GF-D8 (cell line): ENCODE results near the gene SPO11.

Source experiments
- DNase-seq: peaks from one replicate; lab custom pipeline; 2025; lab: John Stamatoyannopoulos, UW

The SPO11 gene, protein sequence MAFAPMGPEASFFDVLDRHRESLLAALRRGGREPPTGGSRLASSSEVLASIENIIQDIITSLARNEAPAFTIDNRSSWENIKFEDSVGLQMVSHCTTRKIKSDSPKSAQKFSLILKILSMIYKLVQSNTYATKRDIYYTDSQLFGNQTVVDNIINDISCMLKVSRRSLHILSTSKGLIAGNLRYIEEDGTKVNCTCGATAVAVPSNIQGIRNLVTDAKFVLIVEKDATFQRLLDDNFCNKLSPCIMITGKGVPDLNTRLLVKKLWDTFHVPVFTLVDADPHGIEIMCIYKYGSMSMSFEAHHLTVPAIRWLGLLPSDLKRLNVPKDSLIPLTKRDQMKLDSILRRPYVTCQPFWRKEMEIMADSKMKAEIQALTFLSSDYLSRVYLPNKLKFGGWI

DNA sequence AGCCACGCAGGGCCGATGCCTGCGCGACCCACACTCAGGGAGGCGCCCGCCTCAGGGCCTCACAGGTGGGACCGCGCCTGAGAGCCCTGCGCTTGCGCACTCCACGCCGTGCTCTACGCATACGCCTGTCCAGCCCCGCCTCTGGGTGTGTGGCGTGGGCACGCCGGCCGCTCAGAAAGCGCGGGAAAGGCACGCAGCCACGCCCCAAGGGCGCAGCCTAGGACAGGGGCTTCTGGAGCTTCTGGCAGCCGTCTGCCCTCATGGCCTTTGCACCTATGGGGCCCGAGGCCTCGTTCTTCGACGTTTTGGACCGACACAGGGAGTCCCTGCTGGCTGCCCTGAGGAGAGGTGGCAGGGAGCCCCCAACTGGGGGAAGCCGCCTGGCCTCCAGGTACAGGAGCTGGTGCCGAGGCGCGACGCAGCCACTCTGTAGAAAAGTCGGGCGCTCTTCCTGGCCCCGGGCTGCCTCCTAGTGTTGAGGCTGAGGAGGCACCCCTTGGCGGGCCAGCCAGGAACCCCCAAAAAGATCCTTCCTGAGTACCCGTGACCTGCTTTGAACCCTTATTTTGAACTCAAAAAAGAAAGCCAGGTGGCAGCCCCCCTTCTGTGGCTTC, at the start of gene SPO11:
SPO11 (plus strand) TSS at position 196 of the 614 bp plus-strand sequence; CDS start at position 261, 65 bp downstream.
- no peak for DNase-seq

DNA sequence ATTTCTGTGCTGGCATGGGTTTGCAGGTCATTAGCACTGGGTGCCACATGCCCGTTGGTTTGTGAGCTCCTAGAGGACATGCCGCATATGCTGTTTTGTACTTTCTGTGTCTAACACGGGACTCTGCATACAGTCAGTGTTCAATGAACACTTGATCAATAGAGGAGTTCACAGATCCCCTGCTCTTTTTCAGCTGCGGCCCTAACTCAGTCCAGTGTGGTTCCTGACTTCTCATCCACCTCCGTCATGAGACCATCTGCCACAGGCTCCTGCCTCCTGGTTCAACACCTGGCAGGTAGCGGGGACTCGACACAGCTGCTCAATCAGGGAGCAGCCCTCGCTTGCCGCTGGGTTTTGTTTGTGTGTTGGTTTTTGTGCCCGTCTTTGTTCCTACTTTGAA, 49.4 kb upstream of the SPO11 start:
- no peak for DNase-seq

DNA sequence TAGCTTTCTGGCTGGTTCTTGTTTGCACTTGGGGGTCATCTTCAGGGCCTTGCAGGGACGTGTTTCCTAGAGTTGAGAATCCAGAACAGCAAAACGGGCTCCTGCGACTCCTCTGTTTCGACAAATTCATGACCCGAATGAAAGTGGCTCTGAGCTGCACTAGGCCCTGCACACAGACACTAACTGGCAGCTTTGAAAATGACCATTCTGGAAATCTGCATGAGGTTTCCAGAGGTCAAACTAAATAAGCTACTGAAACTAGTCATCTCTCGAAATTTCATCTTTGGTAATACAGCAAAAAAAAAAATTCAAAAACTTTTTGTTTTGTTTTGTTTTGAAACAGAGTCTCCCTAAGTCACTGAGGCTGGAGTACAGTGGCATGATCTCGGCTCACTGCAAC, 47.7 kb upstream of the SPO11 start:
- DNase-seq = no peak

DNA sequence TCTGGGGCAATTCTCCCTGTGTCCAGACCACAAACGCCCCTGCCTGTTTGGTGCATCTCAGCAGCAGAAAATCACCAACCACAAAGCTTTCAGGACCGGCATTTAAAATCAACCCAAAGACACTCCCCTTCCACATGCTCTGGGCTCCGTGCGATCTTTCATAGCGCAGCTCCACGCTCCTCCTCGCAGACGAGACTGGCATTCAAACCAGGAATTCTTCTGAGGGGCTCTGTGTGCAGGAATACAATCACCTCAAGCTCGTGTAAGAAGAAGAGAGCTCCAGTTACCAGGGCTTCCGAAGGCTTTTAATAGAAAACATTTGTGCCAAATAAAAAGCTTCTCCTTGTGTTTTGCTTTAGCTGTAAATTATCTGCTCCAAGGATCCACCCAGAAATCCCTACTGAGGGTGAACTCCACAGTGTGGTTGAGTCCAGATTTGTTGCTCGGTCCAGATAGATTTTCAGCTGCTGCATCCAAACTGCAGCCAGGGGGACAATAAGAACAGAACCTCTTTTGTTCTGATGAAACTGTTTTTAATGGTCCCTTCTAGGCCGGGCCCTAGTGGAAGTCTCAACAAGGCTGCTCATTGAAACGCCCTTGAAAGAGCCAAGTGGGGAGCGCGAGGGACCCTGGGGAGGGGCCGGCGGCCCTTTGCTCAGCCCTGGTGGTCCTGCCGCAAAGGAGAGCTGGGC, 46.8 kb upstream of the SPO11 start:
- no peak for DNase-seq

DNA sequence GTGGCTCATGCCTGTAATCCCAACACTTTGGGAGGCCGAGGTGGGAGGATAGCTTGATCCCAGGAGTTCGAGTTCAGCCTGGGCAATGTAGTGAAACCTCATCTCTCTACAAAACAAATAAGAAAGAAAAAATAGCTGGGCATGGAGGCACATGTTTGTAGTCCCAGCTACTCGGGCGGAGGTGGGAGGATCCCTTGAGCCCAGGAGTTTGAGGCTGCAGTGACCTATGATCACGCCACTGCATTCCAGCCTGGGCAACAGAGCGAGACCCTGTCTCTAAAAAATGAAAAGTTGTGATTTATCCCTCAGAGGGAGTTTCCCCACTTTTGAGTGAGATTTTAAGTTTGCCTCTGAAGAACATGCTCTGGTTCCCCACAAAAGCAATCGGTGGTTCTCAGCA, 45.7 kb upstream of the SPO11 start:
- no peak for DNase-seq

DNA sequence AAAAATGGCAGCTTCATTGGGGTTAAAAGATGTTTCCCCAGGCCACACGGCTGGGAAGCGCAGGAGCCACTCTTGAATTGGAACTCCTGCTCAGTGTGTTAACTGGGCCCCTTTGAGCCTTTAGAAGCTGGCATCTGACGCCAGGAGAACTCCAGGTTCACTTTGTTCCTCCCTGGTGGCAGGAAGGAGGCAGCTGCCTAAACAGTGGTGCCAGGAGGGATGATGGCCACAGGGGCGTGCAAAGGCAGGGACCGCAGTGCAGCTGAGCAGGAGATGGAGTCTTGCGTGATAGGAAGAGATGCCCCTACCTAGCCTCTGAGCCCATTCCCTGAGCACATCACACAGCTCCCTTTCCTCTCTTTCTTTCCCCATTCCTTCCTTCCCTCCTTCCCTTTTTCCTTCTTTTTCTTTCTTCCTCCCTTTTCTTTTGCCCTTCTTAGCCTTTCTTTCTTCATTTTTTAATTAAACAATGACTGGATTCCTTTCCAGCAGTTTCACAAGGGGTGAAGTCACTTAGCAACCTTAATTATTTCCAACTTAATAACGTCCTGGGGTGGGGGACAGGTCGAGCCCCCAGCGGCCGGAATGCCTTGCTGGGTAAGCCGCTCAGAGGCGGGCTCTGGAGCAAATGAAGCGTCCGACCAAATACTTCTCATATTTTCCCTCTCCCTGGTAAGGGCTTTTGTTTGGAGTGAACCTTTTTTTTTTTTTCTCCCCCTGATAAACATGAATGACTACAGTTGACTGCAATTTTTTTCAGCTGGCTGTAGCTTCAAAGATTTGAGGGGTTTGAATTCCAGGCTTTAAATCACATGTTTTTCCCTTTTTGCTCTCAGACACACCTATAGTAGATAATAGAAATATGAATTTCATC, 42.4 kb upstream of the SPO11 start:
- no peak for DNase-seq

DNA sequence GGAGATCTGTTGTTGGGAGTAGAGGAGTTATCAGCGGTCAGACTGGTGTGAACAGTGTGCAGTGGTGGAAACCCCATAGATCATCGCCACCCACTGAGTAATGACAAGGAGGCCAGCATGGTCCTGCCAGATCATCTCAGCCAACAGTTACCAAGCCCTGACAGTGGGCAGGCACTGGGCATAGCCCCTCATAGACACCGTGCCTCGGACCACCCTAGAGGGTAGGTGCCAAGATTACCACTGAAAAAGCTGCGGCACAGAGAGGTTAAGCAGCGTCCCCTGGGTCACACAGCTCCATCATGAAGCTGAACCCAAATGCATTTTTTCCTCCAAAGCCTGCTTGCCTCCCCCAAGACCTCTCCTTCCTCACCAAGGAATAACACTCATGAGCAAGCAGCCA, 41.7 kb upstream of the SPO11 start:
- no peak for DNase-seq

DNA sequence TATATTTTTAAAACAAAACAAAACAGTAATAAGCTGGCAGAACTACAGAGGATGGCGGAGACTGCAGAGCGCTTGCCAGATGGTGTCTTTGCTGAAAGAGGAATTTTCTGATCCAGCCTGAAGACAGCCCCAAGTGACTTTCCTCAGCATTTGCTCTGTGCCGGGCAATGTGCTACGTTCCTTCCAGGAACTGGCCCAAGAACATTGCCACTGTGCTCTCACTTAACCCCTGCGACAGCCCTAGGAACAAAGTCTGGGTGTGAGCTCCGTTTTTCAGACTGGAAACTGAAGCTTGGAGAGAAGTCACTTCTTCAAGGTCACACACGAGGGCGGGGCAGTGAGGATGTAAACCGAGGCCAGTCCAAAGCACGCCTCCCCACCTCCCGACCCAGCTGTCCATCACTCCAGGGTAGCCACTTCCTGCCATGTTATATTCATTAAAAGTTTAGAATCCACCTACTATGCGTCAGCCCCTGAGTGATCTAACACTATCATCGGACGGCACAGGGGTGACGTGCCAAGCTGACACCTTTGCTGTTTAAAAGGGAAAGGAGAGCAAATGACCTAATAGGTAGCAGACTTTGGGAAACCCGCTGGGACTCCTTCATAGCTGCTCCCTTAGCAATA, 40.8 kb upstream of the SPO11 start:
- no peak for DNase-seq

DNA sequence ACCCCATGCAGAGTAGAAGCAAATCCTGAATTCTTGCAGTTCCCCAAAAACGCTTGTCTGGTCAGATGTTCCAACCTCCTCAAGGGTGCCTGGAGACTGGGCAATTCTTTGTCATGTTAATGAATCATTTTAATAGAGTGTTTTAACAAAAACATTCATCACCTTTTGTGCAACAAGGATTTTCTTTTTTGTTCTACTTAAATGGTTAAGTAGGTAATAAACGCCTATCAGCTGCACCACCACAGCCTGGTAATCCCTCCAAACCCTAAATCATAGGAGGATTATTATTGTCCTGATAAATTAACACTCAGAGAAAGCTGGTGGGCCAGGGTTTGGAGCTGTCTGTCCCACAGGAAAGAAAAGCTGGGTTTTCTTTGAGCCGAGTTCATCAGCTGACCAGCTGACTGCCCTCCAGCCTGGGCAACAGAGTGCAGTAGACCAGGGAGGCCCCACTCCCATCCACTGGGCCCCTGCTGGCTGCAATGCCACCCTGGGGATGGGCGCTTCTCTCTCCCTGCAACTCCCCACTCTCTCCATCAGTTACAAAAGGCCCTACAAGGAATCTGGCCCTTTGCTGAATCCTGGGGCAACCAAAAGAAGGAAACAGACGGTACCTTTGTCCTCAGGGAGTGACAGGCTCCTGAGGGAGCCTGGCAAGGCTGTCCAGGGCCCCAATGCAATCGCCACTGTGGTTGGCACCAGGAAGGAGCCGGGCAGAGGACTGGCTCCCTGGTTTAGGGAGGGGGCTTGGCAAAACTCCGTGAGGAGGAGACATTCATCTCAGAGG, 40.0 kb upstream of the SPO11 start:
- DNase-seq = no peak

DNA sequence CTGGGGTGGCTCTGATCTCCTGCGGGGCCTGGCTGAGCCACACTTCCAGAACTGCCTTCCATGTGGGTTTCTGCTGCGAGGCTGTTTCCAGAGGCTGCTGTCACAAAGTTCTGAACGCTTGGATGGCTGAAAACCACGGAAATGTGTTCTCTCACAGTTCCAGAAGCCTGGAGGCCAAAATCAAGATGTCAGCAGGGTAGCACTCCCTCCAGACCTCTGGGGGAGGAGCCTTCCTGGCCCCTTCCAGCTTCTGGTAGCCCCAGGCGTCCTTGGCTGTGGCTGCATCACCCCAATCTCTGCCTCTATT, 39.5 kb upstream of the SPO11 start:
- DNase-seq = no peak

DNA sequence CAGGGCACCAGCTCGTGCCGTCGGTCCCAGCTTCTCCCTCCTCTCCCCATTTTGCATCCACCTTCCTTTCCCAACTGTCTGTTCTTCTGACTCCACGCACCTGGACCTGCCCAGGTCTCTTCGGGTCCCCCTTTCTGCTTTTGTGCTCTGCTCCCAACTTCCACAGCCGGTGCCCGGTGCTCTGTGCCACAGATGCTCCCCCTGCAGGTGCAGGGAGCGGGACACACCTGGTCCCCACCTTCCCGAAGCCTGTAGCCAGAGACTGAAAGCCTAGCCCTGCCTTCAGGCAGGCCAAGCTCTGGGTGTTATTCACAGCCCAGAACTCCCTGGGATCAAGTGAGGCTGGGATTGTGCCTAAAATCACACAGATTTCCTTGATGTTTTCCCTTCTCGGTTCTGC, 38.6 kb upstream of the SPO11 start:
- DNase-seq = no peak

DNA sequence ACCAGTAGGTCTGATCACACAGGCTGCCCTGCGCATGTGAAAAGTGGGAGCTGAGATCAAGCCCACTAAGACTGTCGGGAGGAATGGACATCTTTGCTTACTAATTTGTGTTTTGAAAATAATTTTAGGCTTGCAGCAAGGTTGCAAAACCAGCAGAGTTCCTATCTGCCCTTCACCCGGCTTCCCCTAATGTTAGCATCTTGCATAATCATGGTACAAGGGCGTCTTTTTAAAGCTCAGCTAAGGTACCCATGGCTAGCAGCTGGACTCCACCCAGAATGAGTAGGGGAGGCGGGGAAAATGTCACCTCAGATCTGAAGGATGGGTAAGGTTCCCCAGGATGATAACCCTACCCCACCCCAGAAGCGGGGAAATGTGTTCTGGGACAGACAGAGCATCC, 37.9 kb upstream of the SPO11 start:
- no peak for DNase-seq

DNA sequence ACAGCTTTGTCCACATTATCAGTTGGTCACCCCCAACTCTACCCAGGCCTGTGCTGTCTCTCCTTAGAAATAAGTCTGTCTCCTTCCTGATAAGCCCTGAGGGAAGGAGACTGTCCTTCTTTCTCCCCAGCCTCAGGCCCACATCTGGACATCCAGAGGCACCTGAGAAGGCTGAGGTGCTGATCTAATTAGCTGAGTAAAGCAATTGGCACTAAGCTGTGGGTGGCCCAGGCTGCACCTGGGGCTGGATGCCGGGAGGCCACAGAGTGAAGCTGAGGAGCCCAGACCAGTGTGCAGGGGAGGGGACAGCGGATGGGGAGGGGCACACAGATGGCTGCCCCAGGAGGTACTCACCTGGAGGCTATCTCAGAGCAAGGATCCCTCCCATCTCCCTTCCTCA, 37.0 kb upstream of the SPO11 start:
- DNase-seq = no peak

DNA sequence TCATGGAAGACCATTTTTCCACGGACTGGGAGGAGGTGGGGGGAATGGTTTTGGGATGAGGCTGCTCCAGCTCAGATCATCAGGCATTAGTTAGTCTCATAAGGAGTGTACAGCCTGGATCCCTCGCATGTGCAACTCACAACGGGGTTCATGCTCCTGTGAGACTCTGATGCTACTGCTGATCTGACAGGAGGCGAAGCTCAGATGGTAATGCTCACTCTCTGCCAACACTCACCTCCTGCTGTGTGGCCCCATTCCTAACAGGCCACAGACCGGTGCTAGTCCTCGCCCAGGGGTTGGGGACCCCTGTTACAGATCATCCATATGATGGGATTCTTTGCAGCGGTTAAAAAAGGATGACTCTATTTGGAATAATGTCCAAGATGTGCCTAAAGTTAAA, 35.6 kb upstream of the SPO11 start:
- no peak for DNase-seq

DNA sequence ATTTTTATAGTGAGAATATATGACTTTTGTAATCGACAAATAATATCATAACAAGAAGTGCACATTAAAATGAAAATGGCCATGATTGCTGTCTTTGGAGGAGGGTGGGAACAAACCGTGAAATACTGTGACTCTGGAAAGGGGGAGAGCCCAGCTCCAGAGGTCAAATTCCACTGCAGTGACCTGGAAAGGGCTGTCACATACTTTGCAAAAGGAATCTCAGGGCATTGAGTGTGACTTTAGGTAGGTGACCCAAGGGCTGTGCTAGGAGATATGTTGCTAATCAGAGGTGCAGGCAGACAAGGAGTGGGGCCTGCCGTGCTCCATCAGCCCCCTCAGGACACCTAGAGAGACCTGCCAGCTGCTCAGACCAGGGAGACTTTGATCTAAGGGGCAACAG, 35.1 kb upstream of the SPO11 start:
- no peak for DNase-seq

DNA sequence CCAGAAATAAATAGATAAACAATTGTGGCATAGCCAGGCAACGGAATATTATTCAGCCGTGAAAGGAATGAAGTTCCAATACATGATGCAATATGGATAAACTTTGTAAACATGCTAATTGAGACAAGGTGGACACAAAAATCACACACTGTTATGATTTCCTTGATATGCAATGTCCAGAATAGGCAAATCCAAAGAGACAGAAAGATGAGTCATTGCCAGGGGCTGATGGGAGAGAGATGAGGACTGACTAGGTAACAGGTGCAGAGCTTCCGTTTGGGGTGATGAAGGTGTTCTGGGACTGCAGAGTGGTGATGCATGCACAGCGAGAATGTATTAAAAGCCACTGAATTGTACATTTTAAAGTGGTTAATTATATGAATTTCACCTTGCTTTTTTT, 31.1 kb upstream of the SPO11 start:
- no peak for DNase-seq

DNA sequence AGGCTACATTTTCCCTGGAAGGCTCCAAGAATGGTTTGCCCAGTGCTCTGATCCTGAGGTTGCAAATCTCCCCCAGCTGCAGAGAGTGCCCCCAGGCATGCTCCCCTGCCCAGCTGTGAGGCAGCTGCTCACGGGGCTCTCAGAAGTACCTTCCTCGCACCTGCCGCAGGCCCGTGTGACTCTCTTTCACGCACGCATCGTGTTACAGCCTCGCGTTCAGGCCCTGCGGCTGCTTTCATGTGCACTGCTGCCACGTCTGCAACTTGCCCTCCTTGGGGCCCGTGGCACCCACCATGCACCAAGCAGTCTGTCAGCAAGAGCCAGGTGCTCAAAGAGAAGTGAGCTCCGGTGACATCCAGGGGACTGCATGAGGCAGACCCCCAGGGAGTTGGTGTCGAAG, 28.6 kb upstream of the SPO11 start:
- DNase-seq = no peak

DNA sequence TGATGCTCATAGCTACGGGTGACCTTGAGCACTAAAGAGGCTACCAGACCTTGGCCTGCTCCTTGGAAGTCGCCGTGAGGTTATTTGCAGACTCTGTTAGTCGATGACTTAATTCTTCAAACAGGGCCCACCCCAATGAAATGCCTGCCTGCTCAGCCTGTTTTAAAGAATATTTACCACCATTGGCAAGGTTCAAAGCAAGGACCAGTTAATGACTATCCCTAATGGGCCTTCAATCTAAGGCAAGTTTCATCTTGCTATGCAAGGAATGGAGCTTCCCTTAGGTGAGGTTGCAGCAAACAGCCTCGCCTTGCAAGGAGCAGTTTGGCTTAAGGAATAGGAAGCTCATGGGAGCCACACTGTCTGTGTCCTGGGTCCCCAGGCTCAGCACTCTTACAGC, 22.9 kb upstream of the SPO11 start:
- DNase-seq = no peak

DNA sequence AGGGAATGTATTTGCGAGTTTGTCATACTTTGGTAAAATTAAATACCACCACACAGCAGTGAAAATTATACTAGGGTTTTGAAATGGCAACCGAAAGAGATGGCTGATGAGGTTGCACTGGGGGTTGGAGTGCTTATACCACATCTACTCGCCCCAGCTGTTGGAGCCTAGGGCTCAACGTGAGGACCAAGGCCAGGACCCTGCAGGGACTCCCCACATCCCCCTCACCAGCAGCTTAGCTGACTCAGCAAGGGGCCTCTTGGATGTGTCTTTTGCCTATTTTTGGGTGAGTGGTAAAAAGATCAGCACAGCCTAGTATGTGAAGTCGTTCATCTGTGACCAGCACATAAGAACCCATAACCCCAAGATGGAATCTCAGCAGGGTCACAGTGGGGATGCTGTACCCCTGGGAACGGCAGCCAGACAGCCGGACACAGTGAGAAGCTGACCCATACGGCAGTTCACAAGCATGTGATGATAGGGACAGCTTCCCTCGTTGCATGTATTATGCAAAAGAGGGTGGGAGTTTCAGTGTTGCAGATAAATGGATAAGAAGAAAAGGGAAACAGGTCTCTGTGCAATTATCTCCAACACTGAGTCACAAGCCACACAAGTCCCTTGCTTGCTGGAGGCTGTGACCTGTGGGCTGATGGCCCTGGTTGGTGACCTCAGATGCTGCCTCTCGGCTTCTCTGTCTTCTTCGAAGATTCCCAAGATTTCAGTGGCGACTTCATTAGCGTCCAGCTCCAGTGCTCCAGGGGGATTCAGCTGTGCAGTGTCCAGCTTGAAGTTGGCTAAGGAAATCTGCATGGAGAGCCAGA, 20.9 kb upstream of the SPO11 start:
- no peak for DNase-seq

DNA sequence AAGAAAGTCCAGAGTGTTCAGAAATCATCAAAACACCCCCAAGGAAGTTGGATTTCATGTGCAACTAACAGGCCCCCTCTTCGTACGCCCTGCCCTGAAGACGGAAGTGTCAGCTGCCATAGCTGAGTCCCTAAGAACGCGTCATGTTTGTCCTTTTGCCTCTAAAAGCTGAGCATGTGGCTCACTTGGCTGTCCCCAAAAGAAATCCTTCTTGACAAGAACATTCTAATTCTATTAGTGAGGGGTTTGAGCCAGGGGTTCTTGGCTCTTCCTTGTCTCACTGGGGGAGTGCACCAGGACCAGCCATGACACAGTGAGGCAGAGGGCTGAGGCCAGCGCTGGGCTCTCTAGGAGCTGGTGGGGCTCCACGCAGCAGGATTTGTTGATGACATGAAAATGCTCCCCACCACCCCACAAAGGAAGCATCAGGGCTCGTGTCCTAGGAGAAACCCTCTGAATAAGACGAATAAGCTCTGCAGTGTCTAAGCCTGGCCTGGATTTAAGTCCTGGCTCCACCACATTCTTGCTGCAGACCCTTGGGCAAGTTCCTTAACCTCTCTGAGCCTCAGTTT, 20.0 kb upstream of the SPO11 start:
- no peak for DNase-seq
